GM19240 (cell line): ENCODE measurements around the gene ZSWIM5.
"Not testable (repeated sequence)": the region's sequence is repeated elsewhere in the genome, so short reads cannot be mapped to it uniquely, and the experiment has no call there.

ENCODE experiments used
- DNase-seq: peaks from one replicate; pipeline ENCODE4 v3.0.0; 2011; ENCODE audit warnings: low spot score; ENCODE audit not compliant: insufficient read length

The ZSWIM5 gene

GRCh38 chr1:45097079-45097478 lies 109.3 kb downstream of the ZSWIM5 start:
- no peak for DNase-seq

GRCh38 chr1:45095450-45095849 lies 111.0 kb downstream of the ZSWIM5 start:
- DNase-seq: no peak

GRCh38 chr1:45094371-45094770 lies 112.0 kb downstream of the ZSWIM5 start:
- not testable (repeated sequence) for DNase-seq

GRCh38 chr1:45093334-45093733 lies 113.1 kb downstream of the ZSWIM5 start:
- no peak for DNase-seq

DNA sequence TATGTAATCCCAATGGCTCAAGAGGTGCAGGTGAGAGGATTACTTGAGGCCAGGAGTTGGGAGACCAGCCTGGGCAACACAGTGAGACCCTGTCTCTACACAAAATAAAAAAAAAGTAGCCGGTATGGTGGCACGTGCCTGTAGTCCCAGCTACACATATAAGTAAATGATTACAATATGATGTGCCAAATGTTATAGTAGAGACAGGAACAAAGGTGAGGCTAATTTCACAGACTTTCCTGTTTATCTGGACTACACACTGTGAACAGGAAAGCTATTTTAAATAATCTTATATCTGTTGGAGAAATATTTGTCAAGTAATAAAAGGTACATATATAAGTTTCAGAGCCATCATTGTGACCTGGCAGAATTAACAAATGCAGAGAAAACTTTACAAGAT lies 116.7 kb downstream of the ZSWIM5 start:
- no peak for DNase-seq

DNA sequence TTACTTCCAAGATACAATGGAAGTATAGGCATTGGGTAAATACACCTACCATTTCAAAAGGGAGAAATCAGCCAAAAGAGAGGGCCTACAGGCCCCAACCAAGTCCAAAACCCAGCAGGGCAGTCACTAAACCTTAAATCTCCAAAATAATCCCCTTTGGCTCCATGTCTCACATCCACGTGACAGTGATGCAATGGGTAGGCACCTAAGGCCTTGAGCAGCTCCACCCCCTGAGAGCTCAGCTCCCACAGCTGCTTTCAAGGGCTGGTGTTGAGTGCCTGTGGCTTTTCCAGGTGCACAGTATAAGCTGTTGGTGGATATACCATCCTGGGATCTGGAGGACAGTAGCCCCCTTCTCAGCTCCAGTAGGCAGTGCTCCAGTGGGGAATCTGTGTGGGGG lies 121.8 kb downstream of the ZSWIM5 start:
- no peak for DNase-seq

- no peak for DNase-seq
These were observed 126.9 kb downstream of the ZSWIM5 start for GRCh38 chr1:45079533-45079932.

DNA sequence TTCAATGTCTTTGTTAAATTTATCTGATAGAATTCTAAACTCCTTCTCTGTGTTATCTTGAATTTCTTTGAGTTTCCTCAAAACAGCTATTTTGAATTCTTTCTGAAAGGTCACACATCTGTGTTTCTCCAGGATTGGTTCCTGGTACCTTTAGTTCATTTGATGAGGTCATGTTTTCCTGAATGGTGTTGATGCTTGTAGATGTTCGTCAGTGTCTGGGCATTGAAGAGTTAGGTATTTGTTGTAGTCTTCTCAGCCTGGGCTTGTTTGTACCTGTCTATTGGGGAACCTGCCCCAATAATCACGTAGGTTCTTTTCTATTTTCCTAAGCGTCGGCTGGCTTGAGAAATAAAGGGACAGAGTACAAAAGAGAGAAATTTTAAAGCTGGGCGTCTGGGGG lies 129.4 kb downstream of the ZSWIM5 start:
- not testable (repeated sequence) for DNase-seq

GRCh38 chr1:45071567-45071966 lies 134.8 kb downstream of the ZSWIM5 start:
- DNase-seq: no peak

GRCh38 chr1:45067806-45068205 lies 138.6 kb downstream of the ZSWIM5 start:
- DNase-seq: no peak

GRCh38 chr1:45065083-45065482 lies 141.3 kb downstream of the ZSWIM5 start:
- no peak for DNase-seq

DNA sequence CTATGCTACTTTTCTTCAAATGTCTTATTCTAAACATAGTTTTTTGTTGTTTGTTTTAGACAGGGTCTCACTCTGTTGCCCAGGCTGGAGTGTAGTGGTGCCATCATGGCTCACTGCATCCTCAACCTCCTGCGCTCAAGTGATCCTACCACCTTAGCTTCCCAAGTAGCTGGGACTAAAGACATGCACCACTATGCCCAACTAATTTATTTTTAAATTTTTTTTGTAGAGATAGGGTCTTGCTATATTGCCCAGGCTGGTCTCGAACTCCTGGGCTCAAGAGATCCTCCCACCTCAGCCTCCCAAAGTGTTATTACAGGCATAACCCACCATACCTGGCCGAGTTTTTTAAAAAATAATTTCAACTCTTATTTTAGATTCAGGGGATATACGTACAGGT lies 143.9 kb downstream of the ZSWIM5 start:
- not testable (repeated sequence) for DNase-seq

DNA sequence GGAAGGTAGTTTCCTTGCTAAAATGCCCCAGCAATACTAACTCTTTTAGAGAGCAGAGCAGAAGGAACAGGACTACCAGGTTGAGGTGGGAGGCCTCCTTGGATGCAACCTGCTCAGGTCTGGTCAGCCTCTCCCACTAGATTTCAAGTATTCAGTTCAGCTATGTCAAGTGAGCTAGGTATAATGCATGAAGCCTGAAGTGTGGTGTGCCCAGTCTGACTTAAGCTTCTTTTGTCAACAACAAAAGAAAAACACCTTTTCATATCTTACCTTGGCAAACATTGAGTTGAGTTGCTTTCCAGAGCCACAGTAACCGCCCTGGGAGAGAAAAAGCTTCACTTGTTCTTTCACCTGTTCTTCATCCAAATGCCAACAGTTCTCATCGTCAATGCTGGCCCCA lies 146.6 kb downstream of the ZSWIM5 start:
- DNase-seq: no peak

GRCh38 chr1:45057542-45057941 lies 148.9 kb downstream of the ZSWIM5 start:
- no peak for DNase-seq

GRCh38 chr1:45051005-45051772 lies 155.2 kb downstream of the ZSWIM5 start:
- DNase-seq: no peak

DNA sequence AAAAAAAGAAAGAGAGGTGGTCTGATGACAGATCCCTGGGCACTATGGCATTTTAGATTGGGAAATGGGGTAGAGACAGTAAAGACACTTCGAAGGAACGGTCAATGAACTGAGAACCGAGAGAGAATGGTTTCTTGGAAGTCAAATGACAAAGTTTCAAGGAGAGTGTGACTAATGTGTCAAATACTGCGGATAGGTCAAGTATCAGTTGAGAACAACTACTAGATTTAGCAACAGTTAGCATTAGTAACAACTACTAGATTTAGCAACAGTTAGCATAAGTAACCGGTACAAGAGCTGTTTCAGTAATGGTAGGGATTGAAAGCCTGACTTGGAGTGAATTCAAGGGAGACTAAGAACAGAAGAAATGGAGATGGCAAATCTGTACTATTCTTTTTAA lies 159.4 kb downstream of the ZSWIM5 start:
- DNase-seq: no peak

DNA sequence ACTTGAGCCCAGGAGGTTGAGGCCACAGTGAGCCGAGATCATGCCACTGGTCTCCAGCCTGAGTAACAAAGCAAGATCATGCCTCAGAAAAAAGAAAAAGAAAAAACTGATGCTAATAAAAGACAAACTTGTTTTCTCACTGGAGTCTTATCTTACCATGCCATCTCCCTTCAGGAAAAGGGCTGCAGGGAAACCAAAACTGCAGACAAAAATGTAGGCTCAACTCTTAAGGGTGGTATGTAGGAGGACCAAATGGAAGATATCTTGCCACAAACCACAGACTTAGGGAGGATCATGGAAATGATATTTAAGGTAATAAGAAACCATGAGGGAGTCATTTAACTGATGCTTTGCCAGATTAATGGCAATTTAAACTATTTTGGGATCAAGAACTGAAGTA lies 161.5 kb downstream of the ZSWIM5 start:
- DNase-seq: no peak

- DNase-seq: no peak
These were observed 163.3 kb downstream of the ZSWIM5 start for GRCh38 chr1:45043094-45043493.

GRCh38 chr1:45040297-45040696 lies 166.1 kb downstream of the ZSWIM5 start:
- DNase-seq: no peak

- no peak for DNase-seq
These were observed 167.6 kb downstream of the ZSWIM5 start for GRCh38 chr1:45038661-45039364.

- DNase-seq: no peak
These were observed 168.2 kb downstream of the ZSWIM5 start for GRCh38 chr1:45038240-45038639.

DNA sequence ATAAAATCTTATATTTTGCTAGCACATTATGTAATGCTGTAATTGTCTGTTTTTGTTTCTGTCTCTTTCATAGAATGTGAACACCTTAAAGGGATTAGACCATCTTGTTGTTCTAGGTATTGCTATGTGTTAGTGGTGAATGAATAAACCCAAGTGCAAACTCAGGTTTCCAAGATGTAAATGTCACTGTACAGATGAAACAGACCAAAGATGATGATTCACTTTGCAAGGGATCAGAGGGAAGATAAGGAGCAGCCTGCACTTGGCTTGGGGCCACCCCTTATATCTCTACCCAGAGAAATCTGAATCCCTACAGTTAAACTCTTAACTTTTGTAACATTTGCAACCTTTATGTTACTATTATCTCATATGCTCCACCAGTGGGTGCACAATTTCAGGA lies 168.9 kb downstream of the ZSWIM5 start:
- no peak for DNase-seq
